ENCODE measurements around the gene CSNK1G2. TPM values are rescaled to one million over a fixed set of nuclear protein-coding genes. Genes with fewer than 3 reads are reported as not detected.

Gene CSNK1G2
- total RNA-seq, 1 experiment from 2014 or later: 59.2 TPM

DNA sequence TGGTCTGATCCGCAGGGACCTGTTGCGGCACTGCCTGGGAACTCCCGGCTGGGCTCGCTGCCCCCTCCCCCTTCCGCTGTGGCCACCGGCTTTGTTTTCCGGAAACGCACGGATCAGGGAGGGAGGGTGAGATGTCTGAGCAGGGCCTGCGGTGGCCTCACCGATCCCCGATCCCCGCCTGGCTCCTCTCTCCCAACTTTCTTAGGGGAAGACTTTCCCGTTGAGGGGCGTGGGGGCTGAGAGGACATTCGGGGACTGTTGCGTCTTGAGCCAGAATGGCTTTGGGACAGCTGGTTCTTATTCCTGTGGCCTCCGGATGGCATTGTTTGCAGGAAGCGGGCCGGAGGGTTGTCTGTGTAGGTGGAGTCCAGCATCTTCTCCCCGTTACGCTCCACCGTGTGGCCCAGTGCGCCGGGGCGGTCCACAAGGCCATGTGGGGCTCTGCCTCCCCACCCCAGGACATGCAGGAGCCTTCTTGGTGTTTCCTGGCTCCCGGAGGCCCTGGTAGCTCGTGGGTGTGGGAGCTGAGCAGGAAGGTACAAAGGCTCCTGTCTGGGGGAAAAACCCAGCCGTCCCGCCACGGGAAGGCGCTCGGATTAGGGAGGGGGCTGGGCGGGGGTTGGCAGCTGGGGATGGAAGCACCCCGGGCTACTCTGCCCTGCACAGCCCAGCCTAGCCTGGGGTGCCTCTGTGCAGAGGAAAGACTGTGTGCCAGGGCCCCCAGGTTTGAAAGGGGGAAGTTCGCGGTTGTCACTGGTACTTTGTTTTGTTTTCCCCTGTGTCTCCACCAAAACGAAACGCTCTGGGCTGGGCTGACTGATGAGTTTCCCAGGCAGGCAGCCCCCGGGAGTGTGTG, 1.3 kb downstream of the CSNK1G2 start:
- Mint-ChIP-seq H3K4me3 (ENCODE audit: low read depth, unreplicated experiment) (peak overlapping the region; percentile 79), H3K36me3 (ENCODE audit: insufficient read depth, unreplicated experiment) (peaks cover 36% of the 10 kb centered on the region), H3K9me3 (ENCODE audit: low read depth, unreplicated experiment) (no peaks in the 10 kb centered on the region), H3K27ac (ENCODE audit: unreplicated experiment) (peak overlapping the region; percentile 44), H3K4me1 (ENCODE audit: low read depth, unreplicated experiment) (no peaks in the 10 kb centered on the region), H3K27me3 (ENCODE audit: unreplicated experiment) (no peaks in the 10 kb centered on the region)
- intact Hi-C loops (cut with micrococcal nuclease; ENCODE audit: unreplicated experiment): no loop called here
- peak; percentile 75 for DNase-seq
- CTCF ChIA-PET: interaction anchor here (0.6 to 0.7 kb wide), 2 partner anchors 10 to 30 kb away, joined by 3 read pairs; no protein-coding TSS in a partner anchor
- TF ChIP-seq, protein P1, sequence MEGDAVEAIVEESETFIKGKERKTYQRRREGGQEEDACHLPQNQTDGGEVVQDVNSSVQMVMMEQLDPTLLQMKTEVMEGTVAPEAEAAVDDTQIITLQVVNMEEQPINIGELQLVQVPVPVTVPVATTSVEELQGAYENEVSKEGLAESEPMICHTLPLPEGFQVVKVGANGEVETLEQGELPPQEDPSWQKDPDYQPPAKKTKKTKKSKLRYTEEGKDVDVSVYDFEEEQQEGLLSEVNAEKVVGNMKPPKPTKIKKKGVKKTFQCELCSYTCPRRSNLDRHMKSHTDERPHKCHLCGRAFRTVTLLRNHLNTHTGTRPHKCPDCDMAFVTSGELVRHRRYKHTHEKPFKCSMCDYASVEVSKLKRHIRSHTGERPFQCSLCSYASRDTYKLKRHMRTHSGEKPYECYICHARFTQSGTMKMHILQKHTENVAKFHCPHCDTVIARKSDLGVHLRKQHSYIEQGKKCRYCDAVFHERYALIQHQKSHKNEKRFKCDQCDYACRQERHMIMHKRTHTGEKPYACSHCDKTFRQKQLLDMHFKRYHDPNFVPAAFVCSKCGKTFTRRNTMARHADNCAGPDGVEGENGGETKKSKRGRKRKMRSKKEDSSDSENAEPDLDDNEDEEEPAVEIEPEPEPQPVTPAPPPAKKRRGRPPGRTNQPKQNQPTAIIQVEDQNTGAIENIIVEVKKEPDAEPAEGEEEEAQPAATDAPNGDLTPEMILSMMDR (IDR thresholded peaks at IDR 0.05; ENCODE audit: unreplicated experiment): no peak
- TSS peak; percentile 62 for BruUV-seq (replicated peaks)

DNA sequence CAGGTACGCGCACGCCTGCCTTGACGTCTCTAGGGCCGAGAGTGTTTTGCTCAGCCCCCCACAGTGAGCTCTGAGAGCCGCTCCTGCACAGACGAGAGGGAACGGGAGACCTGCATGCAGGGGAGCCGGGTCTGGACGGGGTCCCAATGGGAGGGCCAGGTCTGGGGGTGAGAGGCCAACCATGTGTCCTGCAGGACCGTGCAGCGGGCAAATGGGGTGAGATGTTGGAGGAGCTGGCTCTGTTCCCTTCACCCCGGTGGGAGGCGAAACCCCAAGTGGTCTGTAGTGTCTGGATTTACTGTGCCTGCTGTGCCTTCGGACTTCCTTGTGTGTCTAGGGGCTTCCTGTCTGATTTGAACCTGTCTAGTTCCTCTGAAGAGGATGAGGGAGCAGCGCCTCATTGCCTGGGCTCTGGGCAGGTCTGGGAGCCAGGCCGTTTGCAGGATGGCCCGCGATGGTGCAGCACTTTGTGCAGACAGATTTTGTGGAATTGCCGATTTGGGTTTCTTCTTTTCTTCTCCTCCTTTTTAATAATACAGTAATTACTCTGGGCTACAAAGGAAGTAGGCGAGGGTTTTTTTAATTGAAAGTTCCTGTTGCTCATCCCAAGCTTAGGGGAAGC, 2.1 kb downstream of the CSNK1G2 start:
- Mint-ChIP-seq H3K4me1 (ENCODE audit: low read depth, unreplicated experiment) (no peaks in the 10 kb centered on the region), H3K4me3 (ENCODE audit: low read depth, unreplicated experiment) (peak overlapping the region; percentile 79), H3K9me3 (ENCODE audit: low read depth, unreplicated experiment) (no peaks in the 10 kb centered on the region), H3K36me3 (ENCODE audit: insufficient read depth, unreplicated experiment) (peaks cover 39% of the 10 kb centered on the region), H3K27ac (ENCODE audit: unreplicated experiment) (no peak overlapping the region), H3K27me3 (ENCODE audit: unreplicated experiment) (no peaks in the 10 kb centered on the region)
- DNase-seq: no peak
- no TSS peak for BruUV-seq (replicated peaks)
- intact Hi-C loops (cut with micrococcal nuclease; ENCODE audit: unreplicated experiment): no loop called here
- CTCF ChIA-PET: interaction anchor here (0.7 kb wide), 1 partner anchor 10 kb away, joined by 3 read pairs; no protein-coding TSS in a partner anchor
- TF ChIP-seq, protein P1 (IDR thresholded peaks at IDR 0.05; ENCODE audit: unreplicated experiment): no peak

DNA sequence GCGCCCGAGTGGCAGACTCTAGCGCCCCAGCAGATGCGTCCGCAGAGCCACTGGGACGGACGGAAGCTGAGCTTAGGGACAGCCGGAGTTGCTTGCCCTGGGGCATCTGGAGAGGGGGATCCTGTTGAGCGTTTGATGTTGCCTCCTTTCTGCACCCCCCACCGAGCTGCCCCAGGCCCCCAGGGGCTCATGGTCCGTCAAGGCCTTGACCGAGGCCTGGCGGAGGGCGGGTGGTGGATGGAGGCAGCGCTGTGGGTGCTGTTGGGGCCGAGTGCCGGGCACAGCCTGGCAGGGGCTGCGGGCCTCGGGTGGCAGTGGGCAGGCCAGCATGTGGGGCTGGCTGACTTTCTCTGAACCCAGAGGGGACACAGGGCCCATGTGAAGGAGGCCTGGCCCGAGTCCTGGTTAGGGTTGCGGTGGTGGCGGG, 2.7 kb downstream of the CSNK1G2 start:
- Mint-ChIP-seq H3K9me3 (ENCODE audit: low read depth, unreplicated experiment) (no peaks in the 10 kb centered on the region), H3K36me3 (ENCODE audit: insufficient read depth, unreplicated experiment) (peaks cover 39% of the 10 kb centered on the region), H3K4me3 (ENCODE audit: low read depth, unreplicated experiment) (peak overlapping the region; percentile 79), H3K27ac (ENCODE audit: unreplicated experiment) (no peak overlapping the region), H3K4me1 (ENCODE audit: low read depth, unreplicated experiment) (no peaks in the 10 kb centered on the region), H3K27me3 (ENCODE audit: unreplicated experiment) (no peaks in the 10 kb centered on the region)
- TF ChIP-seq, protein P1 (IDR thresholded peaks at IDR 0.05; ENCODE audit: unreplicated experiment): no peak
- BruUV-seq (replicated peaks): no TSS peak
- intact Hi-C loops (cut with micrococcal nuclease; ENCODE audit: unreplicated experiment): no loop called here
- CTCF ChIA-PET: interaction anchor here (0.6 kb wide), 1 partner anchor 716 kb away, joined by 6 read pairs; no protein-coding TSS in a partner anchor
- no peak for DNase-seq

DNA sequence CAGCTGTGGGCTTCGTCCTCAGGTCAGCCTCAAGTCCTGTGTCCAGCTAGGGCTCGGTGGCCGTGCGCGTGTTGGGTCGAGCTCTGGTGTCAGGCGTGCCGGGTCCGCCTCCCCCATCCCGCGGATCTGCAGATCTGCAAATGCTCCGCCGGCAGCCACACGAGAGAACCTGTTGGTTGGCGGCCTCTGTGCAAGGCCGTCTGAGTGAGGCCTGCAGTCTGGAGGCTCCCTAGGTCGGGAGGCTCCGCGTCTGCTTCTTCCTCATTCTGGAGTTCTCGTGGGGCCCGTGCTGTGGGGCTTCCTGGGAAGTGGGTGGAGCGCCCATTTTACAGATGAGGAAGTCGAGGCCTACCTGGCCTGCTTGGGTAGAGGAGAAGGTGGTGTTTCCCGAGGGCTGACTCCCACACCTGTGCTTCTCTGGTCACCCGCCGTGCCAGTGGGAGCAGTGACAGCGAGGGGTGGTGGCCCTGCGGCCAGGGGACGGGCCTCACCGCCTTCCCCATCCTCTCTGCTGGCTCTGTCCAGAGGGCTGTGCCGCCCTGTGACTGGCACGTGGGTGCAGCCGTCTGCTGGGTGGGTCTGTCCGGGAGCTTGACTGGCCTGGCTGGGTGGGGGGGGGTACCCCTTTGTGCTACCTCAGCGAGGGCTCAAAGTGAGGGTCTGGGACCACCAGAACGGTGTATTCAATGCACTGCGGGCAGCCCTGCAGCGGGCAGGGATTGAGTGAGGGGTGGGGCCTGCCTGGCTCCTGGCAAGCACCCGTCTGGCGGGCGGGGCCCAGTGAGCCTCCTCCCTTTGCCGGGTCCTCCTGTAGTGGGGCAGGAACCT, 3.3 kb downstream of the CSNK1G2 start:
- no TSS peak for BruUV-seq (replicated peaks)
- Mint-ChIP-seq H3K27me3 (ENCODE audit: unreplicated experiment) (no peaks in the 10 kb centered on the region), H3K27ac (ENCODE audit: unreplicated experiment) (no peak overlapping the region), H3K4me1 (ENCODE audit: low read depth, unreplicated experiment) (no peaks in the 10 kb centered on the region), H3K36me3 (ENCODE audit: insufficient read depth, unreplicated experiment) (peaks cover 39% of the 10 kb centered on the region), H3K4me3 (ENCODE audit: low read depth, unreplicated experiment) (no peak overlapping the region), H3K9me3 (ENCODE audit: low read depth, unreplicated experiment) (no peaks in the 10 kb centered on the region)
- CTCF ChIA-PET: interaction anchor here (0.6 kb wide), 1 partner anchor 716 kb away, joined by 6 read pairs; no protein-coding TSS in a partner anchor
- intact Hi-C loops (cut with micrococcal nuclease; ENCODE audit: unreplicated experiment): no loop called here
- TF ChIP-seq, protein P1 (IDR thresholded peaks at IDR 0.05; ENCODE audit: unreplicated experiment): no peak
- DNase-seq: no peak
